RKO (cell line): Measurements from ENCODE around the gene RTP5.

Source experiments
- DNase-seq: peaks from one replicate; pipeline ENCODE4 v3.0.0-alpha.2; 2016; ENCODE audit warnings: low spot score

Gene RTP5

GRCh38 chr2:241857572-241858121 lies 11.9 kb upstream of the RTP5 start:
- DNase-seq = no peak

GRCh38 chr2:241858206-241859016 lies 11.1 kb upstream of the RTP5 start, which contains the start of gene PDCD1:
Gene PDCD1 (minus strand): TSS chr2:241858894. CDS start chr2:241858838, 56 bp downstream.
- no peak for DNase-seq

GRCh38 chr2:241859017-241859435 lies 10.5 kb upstream of the RTP5 start:
- no peak for DNase-seq

GRCh38 chr2:241859436-241860183 lies 9.9 kb upstream of the RTP5 start:
- no peak for DNase-seq

- no peak for DNase-seq
Measured at GRCh38 chr2:241860184-241861078, 9.1 kb upstream of the RTP5 start.

GRCh38 chr2:241861264-241861663 lies 8.3 kb upstream of the RTP5 start:
- DNase-seq = no peak

- DNase-seq = no peak
Measured at GRCh38 chr2:241862093-241862492, 7.4 kb upstream of the RTP5 start.

GRCh38 chr2:241862775-241863535 lies 6.6 kb upstream of the RTP5 start:
- DNase-seq = no peak

- DNase-seq = no peak
Measured at GRCh38 chr2:241863536-241863954, 6.0 kb upstream of the RTP5 start.

GRCh38 chr2:241864168-241864849 lies 5.2 kb upstream of the RTP5 start:
- no peak for DNase-seq

GRCh38 chr2:241864850-241865213 lies 4.7 kb upstream of the RTP5 start:
- no peak for DNase-seq

- no peak for DNase-seq
Measured at GRCh38 chr2:241865416-241865956, 4.0 kb upstream of the RTP5 start.

- DNase-seq = no peak
Measured at GRCh38 chr2:241865957-241866789, 3.4 kb upstream of the RTP5 start.

- no peak for DNase-seq
Measured at GRCh38 chr2:241866790-241867645, 2.5 kb upstream of the RTP5 start.

- DNase-seq = no peak
Measured at GRCh38 chr2:241867776-241868420, 1.6 kb upstream of the RTP5 start.

GRCh38 chr2:241868661-241869081 lies 858 bp upstream of the RTP5 start:
- DNase-seq = no peak

- no peak for DNase-seq
Measured at GRCh38 chr2:241870081-241870541, 582 bp downstream of the RTP5 start.
